ENCODE measurements around the gene LRRC58.

Gene LRRC58

DNA sequence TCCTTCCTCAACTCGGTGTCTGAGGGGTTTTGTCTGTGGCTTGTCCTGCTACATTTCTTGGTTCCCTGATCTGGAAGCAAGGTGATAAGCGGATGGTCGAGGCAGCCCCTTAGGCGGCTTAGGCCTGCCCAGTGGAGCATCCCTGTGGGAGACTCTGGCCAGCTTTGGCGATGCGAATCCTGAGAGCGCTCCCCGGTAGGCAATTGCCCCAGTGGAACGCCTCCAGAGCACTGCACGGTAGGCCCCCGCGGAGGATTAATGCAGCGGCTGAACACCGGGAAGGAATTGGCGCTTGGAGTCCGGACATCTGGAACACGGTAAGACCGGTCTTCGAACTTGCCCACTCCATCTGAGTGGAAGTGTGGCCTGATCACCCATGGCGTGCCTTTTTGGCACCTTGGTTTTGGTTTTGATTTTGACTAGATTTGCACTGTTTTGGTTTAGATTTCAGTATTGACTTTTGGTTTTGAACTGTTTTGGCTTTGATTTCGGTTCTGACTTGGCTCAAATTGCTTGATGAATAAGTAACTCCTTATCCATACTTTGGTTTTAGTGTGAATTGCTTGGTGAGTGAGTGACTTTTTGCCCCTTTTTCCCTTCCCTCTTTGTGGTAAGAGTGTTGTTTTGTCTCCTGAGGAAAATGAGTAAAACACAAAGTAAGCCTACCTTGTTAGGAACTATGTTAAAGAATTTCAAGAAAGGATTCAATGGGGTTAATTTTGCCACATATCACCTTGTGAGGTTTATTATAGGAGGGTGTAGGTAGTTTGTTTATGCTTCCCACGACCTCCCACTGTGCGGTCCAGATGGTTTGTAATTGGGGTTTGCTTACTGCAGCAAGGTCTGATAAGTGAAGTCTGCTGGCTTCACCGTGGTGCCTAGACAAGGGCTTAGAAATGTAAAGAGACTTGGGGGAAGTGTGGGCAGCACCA, 37.0 kb downstream of the LRRC58 start:
- ATAC-seq (ENCODE audit: low read depth) = no peak
- TF ChIP-seq, protein P1, sequence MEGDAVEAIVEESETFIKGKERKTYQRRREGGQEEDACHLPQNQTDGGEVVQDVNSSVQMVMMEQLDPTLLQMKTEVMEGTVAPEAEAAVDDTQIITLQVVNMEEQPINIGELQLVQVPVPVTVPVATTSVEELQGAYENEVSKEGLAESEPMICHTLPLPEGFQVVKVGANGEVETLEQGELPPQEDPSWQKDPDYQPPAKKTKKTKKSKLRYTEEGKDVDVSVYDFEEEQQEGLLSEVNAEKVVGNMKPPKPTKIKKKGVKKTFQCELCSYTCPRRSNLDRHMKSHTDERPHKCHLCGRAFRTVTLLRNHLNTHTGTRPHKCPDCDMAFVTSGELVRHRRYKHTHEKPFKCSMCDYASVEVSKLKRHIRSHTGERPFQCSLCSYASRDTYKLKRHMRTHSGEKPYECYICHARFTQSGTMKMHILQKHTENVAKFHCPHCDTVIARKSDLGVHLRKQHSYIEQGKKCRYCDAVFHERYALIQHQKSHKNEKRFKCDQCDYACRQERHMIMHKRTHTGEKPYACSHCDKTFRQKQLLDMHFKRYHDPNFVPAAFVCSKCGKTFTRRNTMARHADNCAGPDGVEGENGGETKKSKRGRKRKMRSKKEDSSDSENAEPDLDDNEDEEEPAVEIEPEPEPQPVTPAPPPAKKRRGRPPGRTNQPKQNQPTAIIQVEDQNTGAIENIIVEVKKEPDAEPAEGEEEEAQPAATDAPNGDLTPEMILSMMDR (IDR thresholded peaks at IDR 0.05; ENCODE audit: poor library complexity, severe bottlenecking) = no peak
- H3K27me3 ChIP-seq (ENCODE audit: insufficient read depth, poor library complexity, severe bottlenecking) = no peaks in the 10 kb centered on the region
- H3K36me3 ChIP-seq (ENCODE audit: low read depth) = no peaks in the 10 kb centered on the region
- H3K4me3 ChIP-seq (ENCODE audit: severe bottlenecking) = no peak overlapping the region
- no peak overlapping the region for H3K27ac ChIP-seq (ENCODE audit: poor library complexity, severe bottlenecking)
- DNase-seq (ENCODE audit: low spot score) = no peak
- H3K4me1 ChIP-seq (ENCODE audit: insufficient read depth, poor library complexity, severe bottlenecking) = no peaks in the 10 kb centered on the region
- no peaks in the 10 kb centered on the region for H3K9me3 ChIP-seq (ENCODE audit: severe bottlenecking)

DNA sequence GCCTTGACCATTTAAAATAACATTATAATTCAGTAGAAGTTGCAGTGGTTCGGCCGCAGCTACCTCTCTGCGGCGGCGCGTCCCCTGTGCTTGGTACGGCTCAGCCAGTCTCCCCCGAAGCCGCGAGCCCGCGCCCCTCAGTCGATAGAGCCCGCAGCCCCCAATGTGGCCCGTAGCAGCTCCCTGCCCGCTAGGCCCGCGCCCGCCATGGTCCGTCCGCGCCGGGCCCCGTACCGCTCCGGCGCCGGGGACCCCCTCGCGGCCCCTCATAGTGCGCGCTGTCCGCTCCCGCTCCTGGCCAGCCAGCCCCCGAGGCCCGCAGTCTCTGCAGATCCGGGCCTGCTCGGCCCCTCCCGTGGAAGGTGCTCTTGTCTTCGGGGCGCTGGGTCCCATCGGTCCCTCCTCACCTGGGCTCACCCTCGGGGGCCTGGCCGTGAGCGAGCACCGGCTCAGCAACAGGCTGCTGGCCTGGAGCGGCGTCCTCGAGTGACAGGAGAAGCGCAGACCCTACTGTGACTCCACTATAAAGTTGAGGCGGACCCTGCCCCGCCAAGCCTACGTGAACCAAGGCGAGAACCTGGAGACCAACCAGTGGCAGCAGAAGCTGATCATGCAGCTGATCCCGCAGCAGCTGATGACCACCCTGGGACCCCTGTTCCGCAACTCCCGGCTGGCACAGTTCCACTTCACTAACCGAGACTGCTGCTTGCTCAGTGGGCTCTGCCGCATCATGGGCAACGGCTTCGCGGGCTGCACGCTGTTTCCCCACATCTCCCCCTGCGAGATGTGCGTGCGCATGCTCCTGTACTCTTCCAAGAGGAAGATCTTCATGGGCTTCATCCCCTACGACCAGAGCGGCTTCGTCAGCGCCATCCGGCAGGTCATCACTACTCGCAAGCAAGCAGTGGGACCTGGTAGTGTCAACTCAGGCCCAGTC, 42.4 kb downstream of the LRRC58 start:
- H3K4me3 ChIP-seq (ENCODE audit: severe bottlenecking) = no peak overlapping the region
- no peak overlapping the region for H3K27ac ChIP-seq (ENCODE audit: poor library complexity, severe bottlenecking)
- H3K27me3 ChIP-seq (ENCODE audit: insufficient read depth, poor library complexity, severe bottlenecking) = no peaks in the 10 kb centered on the region
- no peak for ATAC-seq (ENCODE audit: low read depth)
- TF ChIP-seq, protein P1 (IDR thresholded peaks at IDR 0.05; ENCODE audit: poor library complexity, severe bottlenecking) = no peak
- H3K36me3 ChIP-seq (ENCODE audit: low read depth) = no peaks in the 10 kb centered on the region
- no peak for DNase-seq (ENCODE audit: low spot score)
- no peaks in the 10 kb centered on the region for H3K4me1 ChIP-seq (ENCODE audit: insufficient read depth, poor library complexity, severe bottlenecking)
- H3K9me3 ChIP-seq (ENCODE audit: severe bottlenecking) = no peaks in the 10 kb centered on the region

DNA sequence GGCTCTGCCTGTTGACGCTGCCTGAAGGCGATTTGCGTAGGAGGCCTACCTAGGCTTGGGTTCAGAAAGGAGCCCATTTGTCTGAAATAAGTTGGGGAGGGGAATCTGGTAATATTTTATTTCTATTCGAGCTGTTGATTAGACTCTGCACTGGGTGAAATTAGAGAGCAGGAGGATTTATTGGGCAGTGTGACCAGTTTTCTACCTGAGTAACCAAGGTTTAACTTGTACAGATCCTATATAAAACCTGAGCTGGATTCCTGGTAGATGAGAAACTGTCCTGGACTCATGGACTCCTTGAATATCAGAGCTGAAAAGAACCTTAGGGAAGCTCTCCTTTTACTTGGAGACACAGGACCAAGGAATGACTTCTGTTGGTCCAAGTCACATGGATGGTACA, 44.5 kb downstream of the LRRC58 start:
- TF ChIP-seq, protein P1 (IDR thresholded peaks at IDR 0.05; ENCODE audit: poor library complexity, severe bottlenecking) = no peak
- ATAC-seq (ENCODE audit: low read depth) (no peak), DNase-seq (ENCODE audit: low spot score) (no peak)
- no peaks in the 10 kb centered on the region for H3K4me1 ChIP-seq (ENCODE audit: insufficient read depth, poor library complexity, severe bottlenecking)
- no peak overlapping the region for H3K4me3 ChIP-seq (ENCODE audit: severe bottlenecking)
- no peaks in the 10 kb centered on the region for H3K9me3 ChIP-seq (ENCODE audit: severe bottlenecking)
- no peaks in the 10 kb centered on the region for H3K27me3 ChIP-seq (ENCODE audit: insufficient read depth, poor library complexity, severe bottlenecking)
- no peaks in the 10 kb centered on the region for H3K36me3 ChIP-seq (ENCODE audit: low read depth)
- no peak overlapping the region for H3K27ac ChIP-seq (ENCODE audit: poor library complexity, severe bottlenecking)

DNA sequence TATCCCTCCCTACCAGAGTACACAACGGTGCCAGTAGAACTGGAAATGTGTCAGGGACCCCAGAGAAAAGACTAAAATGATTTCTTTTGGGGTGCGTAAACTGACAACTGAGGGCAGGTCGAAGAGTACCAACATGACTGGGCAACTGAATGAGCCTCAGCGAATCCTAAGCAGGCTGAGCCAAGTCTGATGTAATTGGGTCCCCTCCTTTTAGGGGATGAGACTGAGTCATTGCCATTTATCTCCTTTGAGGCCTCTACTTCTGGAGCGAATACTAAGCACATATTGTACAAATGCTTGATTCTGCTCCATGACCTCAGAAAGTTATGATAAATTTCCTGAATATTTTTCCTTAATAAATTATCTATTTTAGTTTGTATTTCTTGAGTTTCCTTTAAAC, 46.8 kb downstream of the LRRC58 start:
- Histone ChIP-seq H3K27ac (ENCODE audit: poor library complexity, severe bottlenecking) (no peak overlapping the region), H3K27me3 (ENCODE audit: insufficient read depth, poor library complexity, severe bottlenecking) (no peaks in the 10 kb centered on the region), H3K36me3 (ENCODE audit: low read depth) (no peaks in the 10 kb centered on the region), H3K4me1 (ENCODE audit: insufficient read depth, poor library complexity, severe bottlenecking) (no peaks in the 10 kb centered on the region), H3K9me3 (ENCODE audit: severe bottlenecking) (no peaks in the 10 kb centered on the region), H3K4me3 (ENCODE audit: severe bottlenecking) (no peak overlapping the region)
- DNase-seq (ENCODE audit: low spot score) = no peak
- TF ChIP-seq, protein P1 (IDR thresholded peaks at IDR 0.05; ENCODE audit: poor library complexity, severe bottlenecking) = no peak
- ATAC-seq (ENCODE audit: low read depth) = no peak
